Measurements from ENCODE around the gene MTA2.
"Not testable (repeated sequence)": the region's sequence is repeated elsewhere in the genome, so short reads cannot be mapped to it uniquely, and the experiment has no call there.

MTA2 gene

GRCh38 chr11:62601372-62602140 lies at the start of gene MTA2:
MTA2 (minus strand) TSS chr11:62601865; CDS start chr11:62601450, 415 bp downstream.
- in situ Hi-C loops (cut with HindIII; ENCODE audit: low sequenced_read_pairs), result no loop called here

- in situ Hi-C loops (cut with HindIII; ENCODE audit: low sequenced_read_pairs), result not testable (repeated sequence)
Measured at GRCh38 chr11:62650283-62650682, 48.6 kb upstream of the MTA2 start.

GRCh38 chr11:62649486-62649885 lies 47.8 kb upstream of the MTA2 start:
- in situ Hi-C loops (cut with HindIII; ENCODE audit: low sequenced_read_pairs), result no loop called here

GRCh38 chr11:62648967-62649364 lies 47.3 kb upstream of the MTA2 start:
- in situ Hi-C loops (cut with HindIII; ENCODE audit: low sequenced_read_pairs), result no loop called here

GRCh38 chr11:62648185-62648966 lies 46.7 kb upstream of the MTA2 start:
- in situ Hi-C loops (cut with HindIII; ENCODE audit: low sequenced_read_pairs), result no loop called here

GRCh38 chr11:62647609-62648005 lies 45.9 kb upstream of the MTA2 start:
- in situ Hi-C loops (cut with HindIII; ENCODE audit: low sequenced_read_pairs), result no loop called here

GRCh38 chr11:62646825-62647608 lies 45.4 kb upstream of the MTA2 start:
- in situ Hi-C loops (cut with HindIII; ENCODE audit: low sequenced_read_pairs), result no loop called here

- in situ Hi-C loops (cut with HindIII; ENCODE audit: low sequenced_read_pairs), result no loop called here
Measured at GRCh38 chr11:62645946-62646824, 44.5 kb upstream of the MTA2 start, which contains the start of gene GANAB. GANAB (minus strand) TSS chr11:62646613; CDS start chr11:62646599, 14 bp downstream.

GRCh38 chr11:62645671-62645945 lies 43.9 kb upstream of the MTA2 start:
- in situ Hi-C loops (cut with HindIII; ENCODE audit: low sequenced_read_pairs), result no loop called here

- in situ Hi-C loops (cut with HindIII; ENCODE audit: low sequenced_read_pairs), result no loop called here
Measured at GRCh38 chr11:62644220-62644619, 42.6 kb upstream of the MTA2 start.

- in situ Hi-C loops (cut with HindIII; ENCODE audit: low sequenced_read_pairs), result no loop called here
Measured at GRCh38 chr11:62632492-62632891, 30.8 kb upstream of the MTA2 start.

GRCh38 chr11:62627713-62628112 lies 26.0 kb upstream of the MTA2 start:
- in situ Hi-C loops (cut with HindIII; ENCODE audit: low sequenced_read_pairs), result no loop called here

- in situ Hi-C loops (cut with HindIII; ENCODE audit: low sequenced_read_pairs), result no loop called here
Measured at GRCh38 chr11:62622476-62623089, 20.9 kb upstream of the MTA2 start.

- in situ Hi-C loops (cut with HindIII; ENCODE audit: low sequenced_read_pairs), result no loop called here
Measured at GRCh38 chr11:62621567-62622470, 20.2 kb upstream of the MTA2 start, which contains the start of gene B3GAT3. B3GAT3 (minus strand) TSS chr11:62621986; CDS start chr11:62621947, 39 bp downstream.

GRCh38 chr11:62621027-62621566 lies 19.4 kb upstream of the MTA2 start:
- in situ Hi-C loops (cut with HindIII; ENCODE audit: low sequenced_read_pairs), result no loop called here

- in situ Hi-C loops (cut with HindIII; ENCODE audit: low sequenced_read_pairs), result not testable (repeated sequence)
Measured at GRCh38 chr11:62616957-62617356, 15.3 kb upstream of the MTA2 start.

GRCh38 chr11:62615521-62615920 lies 13.9 kb upstream of the MTA2 start:
- in situ Hi-C loops (cut with HindIII; ENCODE audit: low sequenced_read_pairs), result no loop called here

- in situ Hi-C loops (cut with HindIII; ENCODE audit: low sequenced_read_pairs), result no loop called here
Measured at GRCh38 chr11:62614275-62614674, 12.6 kb upstream of the MTA2 start.

All from DLD1 (cell line).